ENCODE data around the gene TNIP3. TPM values are rescaled to one million over a fixed set of nuclear protein-coding genes. Genes with fewer than 3 reads are reported as not detected.
"Not testable (repeated sequence)": the region's sequence is repeated elsewhere in the genome, so short reads cannot be mapped to it uniquely, and the experiment has no call there.

The TNIP3 gene
- total RNA-seq (2014; rRNA removed; shearing (Covaris generic)): 1.1 and 4.2 TPM in 2 replicates
- polyA plus RNA-seq (2014; cell fraction: nucleus; rRNA removed): 0.37 and 1.3 TPM in 2 replicates

- DNase-seq (ENCODE audit: extremely low read depth, low read depth): no peak
Observed at GRCh38 chr4:121164291-121164690, at the start of gene TNIP3. Gene TNIP3, minus strand, starts transcription at chr4:121164321. Its CDS starts 196 bp downstream, at chr4:121164125.

DNA sequence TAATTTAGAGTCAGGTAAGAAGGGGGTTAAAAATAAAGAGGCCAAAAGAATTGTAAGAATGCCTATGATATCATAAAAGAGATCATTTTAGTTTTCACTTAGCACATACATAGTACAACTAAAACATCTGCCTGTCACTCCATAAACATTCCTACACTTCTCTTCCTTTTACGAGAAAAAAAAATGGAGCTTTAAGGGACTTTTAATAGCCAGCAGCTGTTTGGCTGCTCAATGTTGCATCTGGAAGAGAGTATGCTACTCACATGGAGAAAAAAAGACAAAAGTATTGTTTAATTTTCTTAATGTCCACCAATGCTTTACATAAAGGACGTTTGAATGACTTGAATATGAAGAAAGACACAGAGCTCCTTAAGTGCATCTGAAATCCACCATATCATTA lies 48.7 kb upstream of the TNIP3 start:
- no peak for DNase-seq (ENCODE audit: extremely low read depth, low read depth)

DNA sequence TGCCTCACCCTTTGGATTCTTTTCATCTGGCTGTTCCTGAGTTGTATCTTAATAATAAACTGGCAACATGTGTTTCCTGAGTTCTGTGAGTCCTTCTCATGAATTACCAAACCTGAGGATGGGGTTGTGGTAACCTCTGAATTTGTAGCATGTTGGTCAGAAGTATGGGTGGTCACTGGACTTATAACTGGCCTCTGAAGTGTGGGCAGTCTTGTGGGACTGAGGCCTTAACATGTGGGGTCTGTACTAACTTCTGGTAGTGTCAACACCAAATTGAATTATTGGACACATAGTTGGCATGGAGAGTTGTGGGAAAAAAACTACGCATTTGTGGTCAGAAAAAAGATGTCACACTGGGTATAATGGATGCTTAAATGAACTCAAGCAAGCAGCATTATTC lies 45.0 kb upstream of the TNIP3 start:
- no peak for DNase-seq (ENCODE audit: extremely low read depth, low read depth)

DNA sequence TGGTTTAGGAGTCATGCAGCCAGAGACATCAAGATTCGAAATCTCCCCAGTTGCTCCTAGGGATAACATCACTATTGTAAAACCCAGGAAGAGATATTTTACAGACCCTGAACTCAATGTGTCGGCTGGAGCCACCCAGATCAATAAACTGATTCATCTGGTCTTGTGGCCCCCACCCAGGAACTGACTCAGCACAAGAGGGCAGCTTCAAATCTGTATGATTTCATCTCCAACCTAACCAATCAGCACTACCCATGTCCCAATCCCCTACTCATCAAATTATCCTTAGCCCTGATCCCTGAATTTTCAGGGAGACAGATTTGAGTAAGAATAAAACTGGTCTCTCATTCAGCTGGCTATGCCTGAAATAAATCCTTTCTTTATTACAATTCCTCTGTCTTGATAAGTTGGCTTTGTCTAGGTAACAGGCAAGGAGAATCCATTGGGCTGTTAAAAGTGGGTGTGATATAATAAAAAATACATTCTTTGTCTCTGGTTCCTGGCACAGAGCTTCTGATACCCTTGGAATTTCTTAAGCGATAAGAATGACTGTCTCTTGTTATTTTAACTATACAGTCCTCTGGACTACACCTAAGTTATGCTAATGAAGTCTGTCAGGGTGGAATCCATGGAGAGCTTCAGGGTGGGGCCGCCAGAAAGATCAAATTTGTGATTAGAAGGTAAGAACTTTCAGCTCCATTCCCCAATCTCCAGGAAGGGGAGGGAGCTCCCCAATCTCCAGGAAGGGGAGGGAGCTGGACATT lies 44.3 kb upstream of the TNIP3 start:
- DNase-seq (ENCODE audit: extremely low read depth, low read depth): no peak

DNA sequence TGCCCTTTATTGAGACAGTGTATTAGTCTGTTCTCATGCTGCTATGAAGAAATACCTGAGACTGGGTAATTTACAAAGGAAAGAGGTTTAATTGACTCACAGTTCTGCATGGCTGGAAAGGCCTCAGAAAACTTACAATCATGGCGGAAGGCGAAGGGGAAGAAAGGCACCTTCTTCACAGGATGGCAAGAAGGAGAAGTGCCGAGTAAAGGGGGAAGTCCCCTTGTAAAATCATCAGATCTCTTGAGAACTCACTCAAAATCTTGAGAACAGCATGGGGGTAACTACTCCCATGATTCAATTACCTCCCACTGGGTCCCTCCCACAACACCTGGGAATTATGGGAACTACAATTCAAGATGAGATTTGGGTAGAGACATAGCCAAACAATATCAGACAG lies 41.7 kb upstream of the TNIP3 start:
- not testable (repeated sequence) for DNase-seq (ENCODE audit: extremely low read depth, low read depth)

GRCh38 chr4:121200795-121201472 lies 36.8 kb upstream of the TNIP3 start:
- no peak for DNase-seq (ENCODE audit: extremely low read depth, low read depth)

DNA sequence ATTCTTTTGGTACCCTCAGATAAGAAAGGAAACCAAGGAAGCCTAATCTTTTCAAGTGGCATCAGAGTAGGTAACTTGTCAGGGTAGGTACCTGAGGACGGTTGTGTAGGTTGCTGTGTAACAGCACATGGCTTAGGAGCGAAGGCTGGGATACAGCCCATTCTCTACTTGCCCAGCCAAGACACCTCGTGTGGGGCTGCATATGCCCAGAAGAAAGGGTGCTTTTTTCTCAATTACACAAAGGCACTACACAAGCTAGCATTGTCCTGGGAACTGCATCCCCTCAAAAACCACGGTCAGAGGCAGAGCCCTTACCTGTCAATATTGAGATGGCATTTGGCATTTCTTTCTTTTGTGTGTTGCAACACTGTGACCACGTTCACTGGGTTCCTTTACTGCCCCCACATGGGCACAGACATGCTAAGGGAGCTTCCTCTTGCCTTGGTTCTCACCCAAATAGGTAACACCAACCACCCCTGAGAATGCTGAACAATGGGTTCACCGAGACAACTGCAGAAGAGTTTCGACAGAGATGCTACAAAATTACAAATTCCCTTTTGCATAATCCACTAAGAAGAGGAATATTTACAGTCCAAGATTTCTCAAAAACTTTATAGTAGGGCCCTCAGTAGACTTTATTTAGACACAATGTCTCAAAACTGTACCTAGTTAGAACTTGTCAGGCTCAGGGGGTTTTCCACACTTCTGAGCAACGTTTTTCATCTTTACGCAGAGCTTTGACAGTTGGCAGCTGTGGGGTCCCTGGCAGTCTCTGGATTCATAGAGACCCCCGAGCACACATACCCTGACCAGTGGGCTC lies 35.8 kb upstream of the TNIP3 start:
- DNase-seq (ENCODE audit: extremely low read depth, low read depth): no peak

GRCh38 chr4:121198251-121198650 lies 34.1 kb upstream of the TNIP3 start:
- DNase-seq (ENCODE audit: extremely low read depth, low read depth): no peak

DNA sequence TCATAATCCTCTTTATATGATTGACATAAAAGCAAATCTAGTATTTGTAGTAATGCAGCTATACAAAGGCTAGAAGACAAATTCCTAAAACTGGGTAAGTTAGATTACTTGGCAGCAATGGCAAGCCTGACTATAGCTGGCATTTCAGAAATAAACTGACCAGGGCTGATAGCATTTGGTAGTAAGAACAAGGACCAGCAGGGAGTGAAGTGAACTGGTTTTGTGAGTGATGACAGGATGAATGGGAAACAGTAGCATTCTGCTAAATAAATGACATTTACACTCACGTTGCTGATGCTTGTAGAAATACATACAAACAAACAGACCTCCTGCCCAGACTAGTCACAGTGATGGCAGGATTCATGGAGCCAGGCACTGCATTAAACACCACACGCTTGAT lies 31.5 kb upstream of the TNIP3 start:
- DNase-seq (ENCODE audit: extremely low read depth, low read depth): no peak

DNA sequence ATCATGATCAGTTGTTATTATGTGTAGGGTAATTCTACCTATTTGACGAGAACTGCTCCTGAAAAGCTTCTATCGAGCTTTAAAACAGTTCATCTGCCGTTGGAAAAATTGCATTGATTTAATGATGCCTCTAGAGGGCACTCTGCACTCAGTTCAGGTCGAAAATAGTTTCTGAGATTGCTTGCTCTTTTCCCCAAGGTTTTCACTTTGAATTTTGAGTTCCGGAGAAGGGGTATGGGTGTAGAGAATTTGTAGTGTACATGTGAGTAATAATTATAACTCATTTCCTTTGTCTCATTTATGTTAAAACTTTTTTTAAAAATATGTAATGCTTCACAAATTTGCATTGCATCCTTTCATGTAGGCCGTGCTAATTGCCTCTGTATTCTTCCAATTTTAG lies 28.4 kb upstream of the TNIP3 start:
- peak; percentile 22 for DNase-seq (ENCODE audit: extremely low read depth, low read depth)

GRCh38 chr4:121192013-121192412 lies 27.9 kb upstream of the TNIP3 start:
- DNase-seq (ENCODE audit: extremely low read depth, low read depth): no peak

DNA sequence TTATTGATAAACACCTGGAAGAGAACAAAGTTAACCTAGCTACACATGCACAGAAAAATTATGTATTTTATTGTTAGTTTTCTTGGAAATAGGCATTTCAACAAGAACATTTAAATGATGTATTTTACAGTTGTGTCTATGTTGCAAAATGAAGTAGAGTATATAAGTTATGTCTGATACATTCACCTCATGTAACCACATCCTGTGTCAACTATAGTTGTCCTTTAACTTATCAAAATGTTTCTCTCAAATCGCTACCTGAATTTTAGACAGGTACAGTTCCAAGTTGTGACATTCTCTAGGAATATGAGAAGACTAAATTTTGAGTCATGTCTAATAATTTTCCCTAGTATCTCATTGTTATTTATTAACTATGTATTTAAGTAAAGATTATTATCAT lies 27.2 kb upstream of the TNIP3 start:
- no peak for DNase-seq (ENCODE audit: extremely low read depth, low read depth)

DNA sequence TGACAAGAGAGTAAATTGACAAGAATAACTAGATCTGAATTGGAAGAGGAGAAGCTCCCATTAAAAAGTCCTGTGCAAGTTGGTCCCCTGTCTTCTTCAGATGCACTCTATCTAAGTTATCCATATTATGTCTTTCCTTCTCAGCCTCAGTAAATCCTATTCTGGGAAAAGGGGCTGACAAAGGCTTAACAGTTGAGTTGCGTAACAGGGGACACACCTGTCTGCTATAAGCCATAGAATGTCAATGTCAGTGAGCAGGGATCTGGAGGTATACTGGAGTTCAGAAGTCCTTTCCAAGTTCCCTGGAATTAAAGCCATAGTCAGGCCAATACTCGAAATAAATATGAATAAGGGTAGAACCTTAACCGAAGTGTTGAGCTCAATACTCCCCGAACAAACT lies 26.3 kb upstream of the TNIP3 start:
- DNase-seq (ENCODE audit: extremely low read depth, low read depth): no peak

DNA sequence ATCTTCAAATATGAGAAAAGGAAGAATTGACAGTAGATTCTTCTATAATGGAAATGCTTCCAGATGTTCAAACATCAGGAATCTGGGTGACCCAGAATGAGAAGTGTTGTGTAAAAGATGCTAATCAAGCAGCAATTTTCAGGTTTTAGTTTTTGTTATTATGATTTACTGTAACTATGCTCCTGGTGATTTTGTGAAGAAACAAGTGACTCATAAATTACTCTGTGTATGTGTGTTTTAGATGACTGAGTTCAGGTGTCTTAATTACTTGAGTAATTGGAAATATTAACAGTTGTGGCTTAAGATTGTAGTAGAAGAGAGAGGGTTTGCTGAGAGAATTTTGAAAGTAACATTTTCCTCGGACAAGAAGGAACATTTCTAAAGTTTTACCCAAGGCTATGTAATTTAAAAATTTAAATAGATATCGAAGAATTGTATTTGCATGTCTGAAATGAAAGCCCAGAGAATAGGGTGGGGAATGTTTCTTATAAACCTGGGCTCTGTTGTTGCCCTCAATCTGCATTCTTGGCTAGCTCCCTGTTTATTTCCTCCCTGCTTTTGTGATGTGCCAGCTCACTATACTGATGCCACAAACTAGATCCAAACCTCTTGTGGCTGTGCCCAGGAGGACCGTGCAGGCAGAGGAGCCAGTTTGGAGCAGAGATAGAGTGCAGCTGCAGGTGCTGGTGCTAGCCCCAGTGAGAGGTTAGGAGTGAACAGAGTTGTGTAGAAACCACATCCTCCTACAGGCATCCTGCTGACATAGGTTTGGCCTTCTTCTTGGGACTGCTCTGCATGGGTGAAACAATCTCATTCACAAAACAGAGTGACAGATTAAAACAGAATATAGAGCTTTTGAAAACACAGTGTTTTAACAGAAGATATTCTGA lies 25.4 kb upstream of the TNIP3 start:
- DNase-seq (ENCODE audit: extremely low read depth, low read depth): no peak

DNA sequence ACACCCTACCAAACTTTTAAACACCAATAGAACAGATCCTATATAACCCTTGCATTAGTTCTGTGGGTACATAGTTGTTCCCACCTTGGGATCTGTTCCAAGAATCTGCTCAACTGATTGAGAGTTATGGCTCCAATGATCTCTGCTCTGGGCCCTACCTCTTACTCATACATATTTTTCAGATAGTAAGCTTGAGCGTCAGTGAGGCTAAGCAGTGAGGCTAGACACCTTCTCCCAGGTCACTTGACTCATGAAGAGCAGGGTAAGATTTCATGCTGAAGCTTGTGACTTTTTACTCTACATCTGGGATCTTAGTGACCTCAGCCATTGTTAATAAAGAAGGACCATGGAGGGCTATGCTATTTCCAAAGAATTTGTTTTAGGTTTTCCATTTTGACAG lies 23.1 kb upstream of the TNIP3 start:
- no peak for DNase-seq (ENCODE audit: extremely low read depth, low read depth)

DNA sequence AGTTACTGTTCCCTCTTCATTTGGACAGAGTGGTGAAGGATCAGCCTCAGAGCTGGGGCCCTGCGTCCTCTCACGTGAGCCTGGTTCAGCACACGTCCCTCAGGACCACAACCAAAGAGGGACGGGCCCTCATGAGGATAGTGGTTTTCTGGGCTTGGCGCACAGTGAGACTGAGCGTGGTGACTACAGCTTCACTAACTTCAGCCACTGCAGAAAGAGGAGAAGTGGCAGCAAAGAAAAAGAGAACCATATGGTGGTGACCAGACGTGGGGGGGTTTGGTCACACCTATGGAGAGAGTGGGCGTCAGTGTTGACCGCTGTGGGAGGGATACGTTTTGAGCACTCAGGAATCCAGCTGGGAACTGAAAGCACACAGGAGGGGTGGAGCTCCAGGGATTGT lies 21.8 kb upstream of the TNIP3 start:
- no peak for DNase-seq (ENCODE audit: extremely low read depth, low read depth)

- no peak for DNase-seq (ENCODE audit: extremely low read depth, low read depth)
Observed at GRCh38 chr4:121183989-121184388, 19.9 kb upstream of the TNIP3 start.

- DNase-seq (ENCODE audit: extremely low read depth, low read depth): no peak
Observed at GRCh38 chr4:121183361-121183760, 19.2 kb upstream of the TNIP3 start.

- no peak for DNase-seq (ENCODE audit: extremely low read depth, low read depth)
Observed at GRCh38 chr4:121182296-121182695, 18.2 kb upstream of the TNIP3 start.

- no peak for DNase-seq (ENCODE audit: extremely low read depth, low read depth)
Observed at GRCh38 chr4:121181493-121181892, 17.4 kb upstream of the TNIP3 start.
